Measurements from ENCODE around the gene GPC5. TPM values are rescaled to one million over a fixed set of nuclear protein-coding genes. Genes with fewer than 3 reads are reported as not detected.

GPC5 gene
- total RNA-seq, 2 donors from 2014 or later = not detected

DNA sequence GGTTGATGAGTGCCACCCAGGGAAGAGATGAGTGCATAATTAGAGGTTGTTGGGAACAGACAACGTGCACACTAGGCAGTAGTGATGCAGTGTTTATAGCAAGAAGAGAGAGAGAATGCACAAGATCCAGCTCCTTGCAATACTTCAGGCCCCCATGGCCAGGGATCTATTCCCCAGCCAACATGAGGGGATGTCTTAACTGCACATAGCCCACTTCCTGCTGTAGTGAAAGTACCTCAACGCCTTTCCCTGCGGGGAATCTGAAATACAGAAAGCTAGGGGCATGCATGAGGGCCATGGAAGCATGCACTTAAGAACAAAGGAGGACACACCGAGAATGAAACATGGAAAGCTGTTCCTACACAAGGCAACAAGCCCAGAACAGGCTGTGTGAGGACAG lies 1191.5 kb downstream of the GPC5 start:
- H3K4me3 ChIP-seq = no peak overlapping the region
- no peaks in the 10 kb centered on the region for H3K9me3 ChIP-seq
- H3K4me1 ChIP-seq = no peaks in the 10 kb centered on the region
- no peaks in the 10 kb centered on the region for H3K27me3 ChIP-seq
- ATAC-seq = no peak
- 72 to 91% methylated on average over 4 of the region's 4 CpGs for WGBS, 2 donors
- H3K36me3 ChIP-seq (replicated peaks in 1 of 2; ENCODE audit: insufficient read depth in 1 of 2, low read depth in 2 of 2) = no peaks in the 10 kb centered on the region
- intact Hi-C loops (cut with DNase I) = no loop called here
- DNase-seq = no peak
- H3K27ac ChIP-seq = no peak overlapping the region
- TF ChIP-seq, protein P1, sequence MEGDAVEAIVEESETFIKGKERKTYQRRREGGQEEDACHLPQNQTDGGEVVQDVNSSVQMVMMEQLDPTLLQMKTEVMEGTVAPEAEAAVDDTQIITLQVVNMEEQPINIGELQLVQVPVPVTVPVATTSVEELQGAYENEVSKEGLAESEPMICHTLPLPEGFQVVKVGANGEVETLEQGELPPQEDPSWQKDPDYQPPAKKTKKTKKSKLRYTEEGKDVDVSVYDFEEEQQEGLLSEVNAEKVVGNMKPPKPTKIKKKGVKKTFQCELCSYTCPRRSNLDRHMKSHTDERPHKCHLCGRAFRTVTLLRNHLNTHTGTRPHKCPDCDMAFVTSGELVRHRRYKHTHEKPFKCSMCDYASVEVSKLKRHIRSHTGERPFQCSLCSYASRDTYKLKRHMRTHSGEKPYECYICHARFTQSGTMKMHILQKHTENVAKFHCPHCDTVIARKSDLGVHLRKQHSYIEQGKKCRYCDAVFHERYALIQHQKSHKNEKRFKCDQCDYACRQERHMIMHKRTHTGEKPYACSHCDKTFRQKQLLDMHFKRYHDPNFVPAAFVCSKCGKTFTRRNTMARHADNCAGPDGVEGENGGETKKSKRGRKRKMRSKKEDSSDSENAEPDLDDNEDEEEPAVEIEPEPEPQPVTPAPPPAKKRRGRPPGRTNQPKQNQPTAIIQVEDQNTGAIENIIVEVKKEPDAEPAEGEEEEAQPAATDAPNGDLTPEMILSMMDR (IDR thresholded peaks at IDR 0.05) = no peak
- TF ChIP-seq POLR2A (IDR thresholded peaks at IDR 0.05) = no peak

DNA sequence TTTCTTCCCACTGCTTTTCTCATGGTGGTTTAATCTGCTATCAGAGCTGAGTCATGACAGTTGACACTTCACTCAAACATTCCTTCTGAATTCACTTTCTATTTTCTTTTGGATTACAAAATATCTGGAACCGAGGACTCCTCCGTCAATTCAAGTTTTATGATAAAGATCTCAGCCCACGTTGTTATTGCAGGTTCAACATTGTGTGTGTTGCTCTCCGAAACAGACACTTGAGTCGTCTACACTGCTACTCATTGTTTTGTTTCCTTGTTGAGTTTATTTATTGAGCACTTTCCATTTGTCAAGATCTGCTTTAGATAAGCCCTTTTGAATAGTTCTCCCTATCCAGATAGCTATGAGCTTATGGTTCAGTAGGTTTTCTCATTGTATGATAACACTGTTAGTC lies 1192.1 kb downstream of the GPC5 start:
- WGBS, 2 donors = 41 to 50% methylated on average over 5 of the region's 5 CpGs
- Histone ChIP-seq H3K4me3 (no peak overlapping the region), H3K4me1 (no peaks in the 10 kb centered on the region), H3K27me3 (no peaks in the 10 kb centered on the region), H3K27ac (no peak overlapping the region), H3K9me3 (no peaks in the 10 kb centered on the region), H3K36me3 (replicated peaks in 1 of 2; ENCODE audit: insufficient read depth in 1 of 2, low read depth in 2 of 2) (no peaks in the 10 kb centered on the region)
- intact Hi-C loops (cut with DNase I) = no loop called here
- ATAC-seq (no peak), DNase-seq (no peak)
- TF ChIP-seq POLR2A (IDR thresholded peaks at IDR 0.05) = no peak
- TF ChIP-seq, protein P1 (IDR thresholded peaks at IDR 0.05) = no peak

DNA sequence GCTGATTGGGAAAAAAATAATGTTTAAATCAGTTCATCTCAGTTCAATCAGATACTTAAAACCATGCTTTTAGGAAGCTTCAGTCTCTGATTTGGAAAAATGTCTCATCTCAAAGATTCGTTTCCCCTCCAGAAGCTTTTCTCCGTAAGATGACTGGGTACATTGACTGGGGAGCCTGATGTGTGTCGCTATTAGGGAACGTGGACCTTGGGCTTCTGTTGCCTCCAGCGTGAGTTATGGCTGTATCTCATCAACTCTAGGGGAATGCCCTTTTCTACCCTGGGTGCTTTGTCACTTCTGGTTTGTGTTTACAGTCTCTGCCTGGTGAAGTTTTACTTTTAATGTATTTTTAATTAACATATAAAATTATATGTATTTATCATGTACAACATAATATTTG lies 1192.7 kb downstream of the GPC5 start:
- ATAC-seq = no peak

DNA sequence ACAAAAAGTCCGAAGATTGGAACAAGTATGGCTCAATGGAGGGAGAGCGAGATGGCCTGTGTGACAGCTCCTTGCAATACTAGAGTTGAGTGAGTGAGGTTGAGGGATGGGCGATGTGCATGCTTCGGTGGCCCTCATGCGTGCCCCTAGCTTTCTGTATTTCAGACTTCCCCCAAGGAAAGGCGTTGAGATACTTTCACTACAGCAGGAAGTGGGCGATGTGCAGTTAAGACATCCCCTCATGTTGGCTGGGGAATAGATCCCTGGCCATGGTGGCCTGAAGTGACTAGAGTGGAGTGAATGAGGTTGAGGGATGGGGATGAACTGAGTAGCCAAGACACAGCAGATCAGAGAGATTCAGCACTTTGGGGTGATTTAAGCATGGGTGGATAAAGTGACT lies 1194.3 kb downstream of the GPC5 start:
- DNase-seq = no peak
- Histone ChIP-seq H3K27ac (no peak overlapping the region), H3K4me3 (no peak overlapping the region), H3K36me3 (replicated peaks in 1 of 2; ENCODE audit: insufficient read depth in 1 of 2, low read depth in 2 of 2) (no peaks in the 10 kb centered on the region), H3K4me1 (no peaks in the 10 kb centered on the region), H3K9me3 (no peaks in the 10 kb centered on the region), H3K27me3 (no peaks in the 10 kb centered on the region)
- ATAC-seq = no peak
- intact Hi-C loops (cut with DNase I) = no loop called here
- 82 to 83% methylated on average over 7 of the region's 7 CpGs for WGBS, 2 donors
- TF ChIP-seq POLR2A (IDR thresholded peaks at IDR 0.05) = no peak
- TF ChIP-seq, protein P1 (IDR thresholded peaks at IDR 0.05) = no peak

More for the DNA sequence above, 1192.7 kb downstream of the GPC5 start:
- TF ChIP-seq, protein P1 (IDR thresholded peaks at IDR 0.05) = no peak
- no peak for TF ChIP-seq POLR2A (IDR thresholded peaks at IDR 0.05)
- H3K9me3 ChIP-seq = no peaks in the 10 kb centered on the region
- H3K36me3 ChIP-seq (replicated peaks in 1 of 2; ENCODE audit: insufficient read depth in 1 of 2, low read depth in 2 of 2) = no peaks in the 10 kb centered on the region
- no peak overlapping the region for H3K4me3 ChIP-seq
- DNase-seq = no peak
- intact Hi-C loops (cut with DNase I) = no loop called here
- WGBS, 2 donors = 51 to 54% methylated on average over 5 of the region's 5 CpGs
- H3K27ac ChIP-seq = no peak overlapping the region
- H3K27me3 ChIP-seq = no peaks in the 10 kb centered on the region
- no peaks in the 10 kb centered on the region for H3K4me1 ChIP-seq

DNA sequence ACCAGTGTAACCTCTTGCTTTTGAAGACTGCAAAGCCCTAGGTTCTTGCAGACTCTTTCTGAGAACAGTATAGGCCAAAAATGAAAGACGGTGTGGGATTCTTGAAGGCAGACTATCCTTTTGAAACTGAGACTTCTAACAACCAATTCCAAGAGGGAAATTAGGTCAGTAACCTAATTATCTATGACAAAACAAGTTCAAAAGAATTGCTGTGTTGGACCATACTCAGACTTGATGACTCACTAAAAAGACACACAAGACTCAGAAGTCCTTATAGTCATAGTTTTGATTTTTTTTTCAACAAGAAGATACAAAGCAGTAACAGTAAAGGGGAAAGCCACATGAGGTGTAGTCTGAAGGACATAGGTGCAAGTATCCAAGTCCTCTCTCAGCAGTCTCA lies 1204.1 kb downstream of the GPC5 start:
- no peak for DNase-seq
- intact Hi-C loops (cut with DNase I) = no loop called here
- H3K4me3 ChIP-seq = no peak overlapping the region
- ATAC-seq = no peak
- H3K27ac ChIP-seq = no peak overlapping the region
- WGBS, 2 donors = 85 to 93% methylated on average over 1 of the region's 1 CpG
- no peaks in the 10 kb centered on the region for H3K9me3 ChIP-seq
- no peaks in the 10 kb centered on the region for H3K4me1 ChIP-seq
- no peaks in the 10 kb centered on the region for H3K36me3 ChIP-seq (replicated peaks in 1 of 2; ENCODE audit: insufficient read depth in 1 of 2, low read depth in 2 of 2)
- no peak for TF ChIP-seq POLR2A (IDR thresholded peaks at IDR 0.05)
- TF ChIP-seq, protein P1 (IDR thresholded peaks at IDR 0.05) = no peak
- no peaks in the 10 kb centered on the region for H3K27me3 ChIP-seq
